ENCODE results near the gene TRPM5.

GRCh38 chr11:2482745-2483144, 38.4 kb upstream of the TRPM5 start:
- TF ChIP-seq CTCF (IDR thresholded peaks at IDR 0.05) (no peak), POLR2A (IDR thresholded peaks at IDR 0.05) (no peak), POLR2AphosphoS5 (IDR thresholded peaks at IDR 0.05) (no peak), EP300 (IDR thresholded peaks at IDR 0.05) (no peak)

Measured in stomach (tissue), 4 donors.